Posterior vena cava (tissue), 2 donors: Measurements from ENCODE around the gene KATNIP. TPM values are rescaled to one million over a fixed set of nuclear protein-coding genes. Genes with fewer than 3 reads are reported as not detected.

Source experiments
- DNase-seq: peaks from one replicate; pipeline ENCODE4 v3.0.0-alpha.2; 2020; ENCODE audit warnings: low spot score
- intact Hi-C, 2 donors: fragments of 100-400 bp; cut with DNase I; formaldehyde crosslinking; loops; one replicate each; pipeline versions ENCODE4 v1.14.1 to v1.14.2; 2022 to 2023
- total RNA-seq, 2 donors: library from RNA; stranded (reverse); fragmentation: NEBNext Ultra II Directional; extraction: Animal tissue kit (Norgen Biotek cat#: 25700); gene quantifications; one replicate each; pipeline ENCODE4 v1.2.1, GENCODE V29; 2021
- donor health status: DM: yes; HTN: yes; CAD: no.
- donor health status: DM: yes; HTN: yes; CAD: no.

Gene KATNIP
- total RNA-seq, 2 donors from 2014 or later: 18.2 to 18.3 TPM

DNA sequence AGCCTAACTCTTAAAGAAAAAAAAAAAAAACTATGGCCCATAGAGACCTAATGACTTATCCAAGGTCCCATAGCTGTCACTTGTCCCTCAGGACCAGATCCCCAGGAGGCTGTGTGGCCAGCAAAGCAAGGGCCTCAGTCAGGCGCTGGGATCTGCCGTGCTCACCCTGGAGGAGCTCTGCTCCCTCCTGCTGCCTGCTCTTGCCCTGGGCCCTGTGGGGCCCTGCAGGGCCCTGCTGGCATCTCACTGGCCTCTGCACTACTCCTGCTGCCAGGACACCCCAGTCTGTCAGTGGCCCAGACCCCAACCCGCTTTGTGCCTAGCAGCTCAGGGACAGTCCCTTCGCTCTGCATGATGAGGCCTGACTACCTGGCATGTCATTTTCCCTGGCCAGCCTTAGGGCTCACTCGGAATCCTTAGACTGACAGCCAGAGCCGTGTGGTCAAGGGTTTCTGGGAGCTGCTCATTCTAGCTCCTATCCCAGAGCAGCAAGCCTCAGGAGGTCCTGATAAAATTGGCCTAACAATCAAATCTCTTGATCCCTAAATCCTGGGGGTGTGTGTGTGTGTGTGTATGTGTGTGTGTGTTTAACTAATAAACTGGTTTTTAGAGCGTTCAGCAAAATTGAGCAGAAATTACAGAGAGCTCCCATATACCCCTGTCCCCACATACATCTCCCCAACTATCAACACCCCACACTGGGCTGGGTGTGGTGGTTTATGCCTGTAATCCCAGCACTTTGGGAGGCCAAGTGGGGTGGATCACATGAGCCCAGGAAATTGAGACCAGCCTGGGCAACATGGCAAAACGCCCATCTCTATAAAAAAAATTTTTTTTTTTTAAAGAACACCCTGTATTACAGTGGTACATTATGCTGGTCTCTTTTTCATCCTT lies 21.7 kb downstream of the KATNIP start:
- intact Hi-C loops: no loop called here
- DNase-seq: no peak

DNA sequence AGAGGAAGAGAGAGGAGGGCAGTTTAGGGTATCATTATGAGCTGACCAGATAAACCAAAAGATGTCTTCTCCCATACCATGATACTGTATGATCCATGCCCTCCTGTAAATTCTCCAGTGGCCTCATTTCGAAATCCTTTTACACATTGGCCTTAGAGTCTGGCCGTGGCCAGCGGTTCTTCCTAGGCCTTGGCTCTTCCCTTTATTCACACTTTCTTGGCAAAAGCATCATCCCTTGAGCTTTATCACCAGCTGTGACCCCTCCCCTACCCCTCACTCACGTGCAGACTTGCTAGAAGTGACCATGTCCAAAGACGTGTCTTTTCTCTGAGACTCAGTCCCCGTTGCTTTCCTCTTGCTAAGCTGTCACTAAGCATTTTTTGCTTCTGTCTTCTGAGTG lies 22.8 kb downstream of the KATNIP start:
- intact Hi-C loops: no loop called here
- no peak for DNase-seq

DNA sequence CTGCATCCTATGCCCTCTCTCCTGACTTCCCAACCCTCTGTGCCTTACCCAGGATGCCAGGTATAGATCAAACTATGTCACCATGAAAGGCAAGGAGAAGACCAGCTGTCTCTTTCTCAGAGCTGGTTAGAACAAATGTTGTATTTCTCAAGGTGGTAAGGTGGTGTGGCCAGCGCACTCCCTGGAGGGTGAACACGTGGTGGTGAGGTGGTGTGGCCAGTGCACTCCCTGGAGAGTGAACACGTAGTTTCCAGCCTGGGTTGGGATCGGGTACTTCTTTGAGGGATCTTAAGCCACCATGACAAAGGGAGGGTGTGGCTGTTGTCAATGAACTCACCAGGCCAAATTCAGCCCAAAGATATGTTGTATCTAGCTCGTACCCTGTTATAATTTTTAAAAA lies 26.8 kb downstream of the KATNIP start:
- intact Hi-C loops: no loop called here

DNA sequence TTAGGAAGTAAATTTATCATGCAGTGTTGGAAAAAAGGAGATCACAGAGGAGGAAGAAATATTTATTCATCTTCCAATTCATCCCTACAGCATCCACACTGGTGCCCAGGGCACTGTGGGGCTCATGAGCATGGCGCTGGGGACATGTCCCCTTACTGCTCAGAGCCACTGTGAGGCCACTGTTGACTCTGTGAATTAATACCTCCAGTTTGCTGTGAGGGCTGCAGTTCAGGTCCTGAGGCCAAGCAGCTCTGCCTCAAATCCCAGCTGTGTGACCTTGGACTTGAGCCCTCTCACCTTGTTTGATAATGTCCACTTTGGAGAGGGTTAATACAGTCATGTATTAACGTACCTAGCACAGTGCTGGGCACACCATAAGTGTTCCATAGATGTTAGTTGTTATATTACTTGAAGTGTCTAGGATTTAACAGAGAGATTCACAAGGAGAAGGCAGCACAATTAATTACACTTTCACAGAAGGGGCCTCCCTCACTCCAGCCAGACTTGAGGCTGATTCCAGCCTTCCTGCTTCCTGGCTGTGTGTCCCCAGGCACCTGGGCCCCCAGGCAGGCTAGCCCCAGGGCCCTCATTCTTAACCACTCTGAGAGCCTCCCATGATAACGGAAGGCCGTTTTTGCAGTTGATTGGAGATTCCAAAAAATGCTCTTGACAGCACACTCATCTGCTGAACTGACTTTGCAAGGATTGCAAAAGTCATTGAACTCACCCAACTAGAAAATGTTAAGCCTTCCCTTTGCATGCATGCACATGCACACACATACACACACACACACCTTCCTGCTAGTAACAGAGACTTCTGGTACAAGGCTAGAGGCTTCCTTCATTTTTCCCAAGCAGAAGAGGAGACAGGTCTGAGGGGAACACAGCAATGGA lies 29.4 kb downstream of the KATNIP start:
- DNase-seq: no peak
- intact Hi-C loops: no loop called here

More for the DNA sequence above, 26.8 kb downstream of the KATNIP start:
- DNase-seq: no peak

DNA sequence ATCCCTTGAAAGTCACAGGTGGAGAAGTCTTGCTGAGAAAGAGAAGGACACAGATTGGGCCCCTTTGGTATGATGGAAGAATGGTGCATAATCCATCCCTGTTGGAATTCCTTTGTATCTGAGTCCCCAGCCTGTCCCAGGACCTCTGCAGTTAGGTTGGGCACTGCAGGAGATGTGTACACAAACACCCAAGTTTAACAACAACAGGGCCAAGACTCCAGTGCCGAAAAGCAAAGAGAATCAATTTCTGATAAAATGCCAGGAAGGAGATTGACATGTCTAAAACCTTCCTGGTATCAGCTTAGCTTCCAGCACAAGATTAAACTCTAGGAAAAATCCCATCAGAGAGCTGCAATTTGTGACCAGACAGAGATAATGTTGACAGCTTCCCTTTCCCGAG lies 32.9 kb downstream of the KATNIP start:
- intact Hi-C loops: loop anchor here in 1 of 2 donors (5.0 kb wide), 1 partner anchor 699 kb away; no protein-coding TSS in a partner anchor

DNA sequence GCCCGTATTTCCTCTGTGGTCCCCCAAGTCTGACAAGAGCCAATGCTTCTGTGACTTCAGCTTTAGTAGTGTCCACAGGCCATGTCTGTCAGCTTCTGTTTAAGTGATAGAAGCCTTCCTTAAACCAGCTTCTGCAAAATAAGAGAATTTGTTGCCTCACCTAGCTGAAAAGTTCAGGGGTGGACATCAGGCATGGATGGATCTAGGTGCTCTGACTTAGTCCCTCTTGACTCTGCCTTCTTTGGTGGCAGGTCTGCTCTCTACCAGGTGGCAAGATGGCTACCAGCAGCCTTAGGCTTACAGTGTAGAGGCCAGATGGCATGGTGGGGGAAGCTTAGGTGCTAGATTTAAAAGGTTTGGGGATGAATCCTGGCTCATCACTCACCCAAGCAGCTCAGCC lies 33.7 kb downstream of the KATNIP start:
- intact Hi-C loops: loop anchor here in 1 of 2 donors (5.0 kb wide), 1 partner anchor 699 kb away; no protein-coding TSS in a partner anchor

More for the DNA sequence above, 32.9 kb downstream of the KATNIP start:
- DNase-seq: no peak

DNA sequence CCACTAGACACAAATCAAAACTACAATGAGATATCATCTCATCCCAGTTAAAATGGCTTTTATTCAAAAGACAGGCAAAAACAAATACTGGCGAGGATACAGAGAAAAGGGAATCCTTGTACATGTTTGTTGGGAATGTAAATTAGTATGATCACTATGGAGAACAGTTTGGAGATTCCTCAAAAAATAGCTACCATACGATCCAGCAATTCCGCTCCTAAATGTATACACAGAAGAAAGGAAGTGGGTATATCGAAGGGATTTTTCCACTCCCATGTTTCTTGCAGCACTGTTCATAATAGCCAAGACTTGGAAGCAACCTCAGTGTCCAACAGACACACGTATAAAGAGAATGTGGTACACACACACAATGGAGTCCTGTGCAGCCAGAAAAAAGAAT lies 35.3 kb downstream of the KATNIP start:
- intact Hi-C loops: no loop called here

More for the DNA sequence above, 33.7 kb downstream of the KATNIP start:
- no peak for DNase-seq

DNA sequence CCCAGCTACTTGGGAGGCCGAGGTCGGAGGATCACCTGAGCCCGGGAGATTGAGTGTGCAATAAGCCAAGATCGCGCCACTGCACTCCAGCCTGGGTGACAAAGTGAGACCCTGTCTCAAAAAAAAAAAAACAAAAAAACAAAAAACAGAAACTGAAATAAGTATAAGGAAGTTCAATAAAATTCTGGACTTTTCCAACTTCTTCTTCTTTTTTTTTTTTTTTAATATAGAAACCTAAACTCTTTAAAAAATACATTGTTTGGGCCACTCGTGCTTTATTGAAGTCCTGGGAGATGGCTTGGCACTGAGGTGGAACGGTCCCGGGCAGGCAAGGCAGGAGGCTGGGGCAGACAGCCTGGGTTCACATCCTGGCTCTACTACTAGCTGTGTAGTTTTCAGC lies 36.8 kb downstream of the KATNIP start:
- no peak for DNase-seq
- intact Hi-C loops: no loop called here

More for the DNA sequence above, 35.3 kb downstream of the KATNIP start:
- no peak for DNase-seq

DNA sequence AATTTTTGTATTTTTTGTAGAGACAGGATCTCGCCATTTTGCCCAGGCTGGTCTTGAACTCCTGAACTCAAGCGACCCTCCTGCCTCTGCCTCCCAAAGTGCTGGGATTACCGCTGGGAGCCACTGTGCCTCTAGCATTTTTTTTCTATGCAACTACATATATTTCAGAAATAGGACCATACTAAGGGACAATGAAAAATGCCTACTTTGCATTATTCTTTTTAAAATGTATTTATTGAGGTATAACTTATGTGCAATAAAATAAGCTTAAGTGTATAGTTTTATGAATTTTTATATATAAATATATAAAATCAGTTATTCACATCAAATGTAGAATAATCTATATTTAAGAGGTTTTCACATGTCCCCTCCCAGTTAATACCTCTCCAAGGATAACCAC lies 38.1 kb downstream of the KATNIP start:
- DNase-seq: peak; percentile 36
- intact Hi-C loops: no loop called here

DNA sequence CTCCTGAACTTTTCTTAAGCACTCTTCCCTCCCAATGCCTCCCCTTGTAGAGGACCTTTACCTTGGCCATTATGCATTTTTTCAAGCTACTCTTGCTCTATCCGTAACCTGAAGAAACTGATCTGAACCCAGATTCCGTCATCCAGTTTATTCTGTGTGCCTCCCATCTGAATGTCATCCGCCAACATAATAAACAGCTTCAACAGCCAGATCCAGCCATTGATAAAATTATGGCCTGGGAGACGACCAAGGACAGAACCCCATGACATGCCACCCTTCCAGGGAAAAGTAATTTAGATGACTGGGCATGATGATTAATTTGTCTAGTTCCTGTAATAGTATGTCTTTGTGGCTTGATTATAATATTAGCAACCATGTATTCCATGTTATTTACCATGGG lies 41.9 kb downstream of the KATNIP start:
- intact Hi-C loops: no loop called here
- no peak for DNase-seq

DNA sequence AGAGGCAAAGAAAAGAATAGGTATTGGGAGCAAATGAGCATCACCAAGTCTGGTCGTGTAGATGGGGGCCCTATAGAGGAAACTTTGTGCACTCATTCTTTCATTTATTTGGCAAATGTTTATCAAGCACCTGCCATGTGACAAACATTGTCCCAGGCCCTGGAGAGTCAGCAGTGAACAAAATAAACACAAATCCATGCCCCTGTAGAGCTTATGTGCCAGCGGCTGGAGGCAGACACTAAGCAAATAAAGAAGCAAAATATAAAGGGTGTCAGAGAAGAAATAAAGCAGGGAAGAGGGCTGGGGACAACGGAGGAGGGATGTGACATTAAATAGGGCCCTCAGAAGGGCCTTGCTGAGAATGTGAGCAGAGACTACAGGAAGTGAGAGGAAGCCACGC lies 45.5 kb downstream of the KATNIP start:
- DNase-seq: no peak
- intact Hi-C loops: no loop called here

DNA sequence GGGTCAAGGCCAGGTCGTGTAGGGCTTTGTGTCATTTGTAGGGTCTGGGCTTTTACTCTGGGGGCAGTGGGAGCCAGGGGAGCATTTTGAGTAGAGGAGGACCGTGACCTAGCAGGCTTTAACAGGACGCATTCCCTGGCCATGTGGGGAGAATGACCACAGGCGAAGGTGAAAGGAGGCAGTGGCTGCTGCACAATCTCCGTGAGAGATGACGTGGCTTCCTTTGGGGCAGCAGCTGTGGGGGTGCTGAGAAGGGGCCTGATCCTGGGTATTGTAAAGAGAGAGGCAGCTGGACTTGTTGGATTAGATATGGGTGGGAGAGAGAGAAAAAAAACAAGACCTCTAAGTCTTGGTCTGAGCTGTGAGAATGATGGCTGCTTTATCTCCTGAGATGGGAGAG lies 46.0 kb downstream of the KATNIP start:
- DNase-seq: no peak
- intact Hi-C loops: no loop called here

DNA sequence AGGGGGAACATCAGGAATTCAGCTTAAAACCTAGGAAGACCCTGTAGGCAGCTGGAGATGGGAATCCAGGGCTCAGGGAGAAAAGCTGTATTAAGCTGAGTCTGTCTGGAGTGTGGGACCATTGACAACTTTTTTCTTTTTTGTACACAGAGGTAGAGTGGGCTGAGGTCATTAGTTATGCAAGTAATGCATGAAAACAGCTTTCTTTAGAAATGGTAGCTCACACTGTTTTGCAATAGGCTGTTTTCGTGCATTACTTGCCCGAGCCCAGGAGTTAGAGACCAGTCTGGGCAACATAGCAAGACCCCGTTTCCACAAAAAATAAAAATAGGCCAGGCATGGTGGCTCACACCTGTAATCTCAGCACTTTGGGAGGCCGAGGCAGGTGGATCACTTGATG lies 46.5 kb downstream of the KATNIP start:
- intact Hi-C loops: no loop called here
- DNase-seq: no peak

DNA sequence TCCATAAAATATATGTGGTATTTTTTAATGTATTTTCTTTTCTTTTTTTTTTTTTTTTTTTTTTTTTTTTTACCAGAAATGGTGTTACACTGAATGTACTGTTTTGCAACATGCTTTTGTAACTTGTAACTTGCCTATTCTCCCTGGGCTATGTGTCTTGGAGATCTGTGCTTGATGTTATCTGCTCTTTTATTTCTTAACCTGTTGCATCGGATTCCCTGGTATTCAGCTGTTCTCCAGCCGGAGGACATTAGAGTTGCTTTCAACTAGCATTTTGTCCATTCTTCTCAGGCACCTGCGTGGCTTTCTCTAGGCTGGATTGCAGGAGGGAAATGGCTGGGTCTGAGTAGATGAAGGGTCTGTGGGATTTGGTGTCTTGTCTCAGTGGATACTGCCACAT lies 47.4 kb downstream of the KATNIP start:
- intact Hi-C loops: no loop called here
- no peak for DNase-seq

DNA sequence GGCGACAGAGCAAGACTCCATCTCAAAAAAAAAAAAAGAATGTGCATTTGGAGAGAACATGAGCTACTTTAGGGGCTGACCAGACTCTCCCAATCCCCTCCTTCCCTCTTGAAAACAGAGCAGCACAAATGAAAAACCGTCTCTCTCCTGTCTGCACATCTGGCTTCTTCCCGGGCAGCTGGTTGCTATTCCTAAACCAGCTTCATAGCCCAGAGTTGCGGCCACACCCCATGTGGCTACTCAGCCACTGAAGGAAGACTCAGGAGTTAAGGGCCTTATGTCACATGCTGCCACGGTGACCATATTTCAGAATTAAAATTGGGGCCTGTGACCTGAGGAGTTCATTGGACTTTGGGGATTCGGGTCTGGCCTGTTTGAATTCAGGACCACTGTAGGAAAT lies 48.3 kb downstream of the KATNIP start:
- DNase-seq: no peak
- intact Hi-C loops: no loop called here

DNA sequence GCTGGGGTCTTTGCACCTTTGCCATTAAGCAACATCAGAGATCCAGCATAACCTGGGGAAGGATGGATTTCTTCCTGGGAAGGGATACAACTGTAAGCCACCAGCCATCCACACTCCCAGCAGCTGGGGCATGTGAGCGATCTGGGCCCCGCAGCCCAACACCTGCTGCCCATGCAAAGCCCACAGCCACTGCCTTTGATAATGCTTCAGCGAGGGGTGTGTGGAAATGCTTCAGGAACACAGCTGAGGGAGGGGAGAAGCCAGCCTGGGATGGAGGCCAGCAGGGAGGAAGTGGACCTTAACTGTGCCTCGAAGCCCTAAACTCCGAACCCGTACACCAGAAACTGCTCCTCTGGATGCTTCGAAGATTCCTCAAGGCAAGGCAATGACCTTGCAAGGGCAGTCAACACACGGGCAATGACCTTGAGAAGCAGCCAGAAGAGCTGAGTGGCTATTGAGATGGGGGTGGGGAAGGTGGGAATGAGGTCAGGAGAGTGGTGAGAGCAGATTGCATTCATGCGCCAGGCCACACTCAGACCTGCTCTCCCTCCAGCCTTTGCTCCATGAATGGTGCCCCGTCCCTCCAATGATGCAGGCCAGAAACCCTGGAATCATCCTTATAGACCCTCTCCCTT lies 49.1 kb downstream of the KATNIP start:
- no peak for DNase-seq
- intact Hi-C loops: no loop called here

DNA sequence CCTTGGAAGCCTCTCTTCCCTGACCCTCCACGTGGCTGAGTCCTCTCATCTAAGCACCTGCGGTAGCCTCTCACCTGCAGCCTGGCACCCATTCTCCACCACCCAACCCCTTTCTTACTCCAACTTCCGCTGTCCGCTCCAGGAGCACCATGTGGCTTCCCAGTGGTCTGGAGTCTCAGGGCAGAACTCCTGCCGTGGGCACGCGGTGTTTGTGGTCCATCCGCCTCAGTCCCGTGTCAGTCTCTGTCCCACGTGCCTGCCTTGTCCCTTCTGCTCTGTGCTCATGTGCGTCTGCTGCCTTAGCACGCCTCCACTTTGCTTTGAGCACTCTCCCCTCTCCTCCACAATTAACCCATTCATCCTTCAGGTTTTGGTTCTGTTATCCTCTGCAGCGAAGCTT lies 49.7 kb downstream of the KATNIP start:
- intact Hi-C loops: no loop called here
- no peak for DNase-seq
